Activated CD4-positive, alpha-beta T cell treated with anti-CD3 and anti-CD28 coated beads for 24 hours (primary cell): ENCODE results near the gene TUBAL3.
"Not testable (repeated sequence)": the region's sequence is repeated elsewhere in the genome, so short reads cannot be mapped to it uniquely, and the experiment has no call there.

Source experiments
- DNase-seq, 2 donors: peaks; one replicate each; pipeline ENCODE4 v3.0.0-alpha.2; 2020; ENCODE audit warnings: low read depth in 2 of 2

TUBAL3 gene

DNA sequence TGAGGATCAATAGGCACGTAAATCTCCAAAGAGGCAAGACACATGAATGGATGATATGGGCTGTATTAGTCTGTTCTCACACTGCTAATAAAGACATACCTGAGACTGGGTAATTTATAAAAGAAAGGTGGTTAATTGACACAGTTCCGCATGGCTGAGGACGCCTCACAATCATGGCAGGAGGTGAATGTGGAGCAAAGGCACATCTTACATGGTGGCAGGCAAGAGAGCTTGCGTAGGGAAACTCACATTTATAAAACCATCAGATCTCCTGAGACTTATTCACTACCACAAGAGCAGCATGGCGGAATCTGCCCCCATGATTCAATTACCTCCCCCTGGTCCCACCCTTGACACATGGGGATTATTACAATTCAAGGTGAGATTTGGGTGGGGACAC, 25.4 kb downstream of the TUBAL3 start:
- DNase-seq = not testable (repeated sequence)

DNA sequence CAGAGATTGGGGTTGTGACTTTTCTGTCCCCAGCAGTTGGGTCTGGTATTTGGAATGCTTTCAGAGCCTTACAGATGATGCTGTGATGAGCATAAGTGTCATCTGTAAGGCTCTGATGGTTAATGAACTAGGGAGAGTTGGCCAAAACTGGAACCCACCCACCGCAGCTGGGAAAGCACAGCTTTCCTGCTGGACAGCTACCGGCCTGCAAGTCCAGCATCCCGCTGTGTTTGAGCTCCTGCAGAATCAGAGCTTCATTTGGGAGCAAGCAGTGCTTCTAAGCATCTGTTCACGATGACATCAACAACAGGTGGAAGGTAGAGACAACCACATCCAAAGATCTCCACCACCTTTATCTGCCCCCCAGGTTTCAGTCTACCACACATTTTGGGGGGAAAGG, 28.2 kb downstream of the TUBAL3 start:
- DNase-seq = no peak

DNA sequence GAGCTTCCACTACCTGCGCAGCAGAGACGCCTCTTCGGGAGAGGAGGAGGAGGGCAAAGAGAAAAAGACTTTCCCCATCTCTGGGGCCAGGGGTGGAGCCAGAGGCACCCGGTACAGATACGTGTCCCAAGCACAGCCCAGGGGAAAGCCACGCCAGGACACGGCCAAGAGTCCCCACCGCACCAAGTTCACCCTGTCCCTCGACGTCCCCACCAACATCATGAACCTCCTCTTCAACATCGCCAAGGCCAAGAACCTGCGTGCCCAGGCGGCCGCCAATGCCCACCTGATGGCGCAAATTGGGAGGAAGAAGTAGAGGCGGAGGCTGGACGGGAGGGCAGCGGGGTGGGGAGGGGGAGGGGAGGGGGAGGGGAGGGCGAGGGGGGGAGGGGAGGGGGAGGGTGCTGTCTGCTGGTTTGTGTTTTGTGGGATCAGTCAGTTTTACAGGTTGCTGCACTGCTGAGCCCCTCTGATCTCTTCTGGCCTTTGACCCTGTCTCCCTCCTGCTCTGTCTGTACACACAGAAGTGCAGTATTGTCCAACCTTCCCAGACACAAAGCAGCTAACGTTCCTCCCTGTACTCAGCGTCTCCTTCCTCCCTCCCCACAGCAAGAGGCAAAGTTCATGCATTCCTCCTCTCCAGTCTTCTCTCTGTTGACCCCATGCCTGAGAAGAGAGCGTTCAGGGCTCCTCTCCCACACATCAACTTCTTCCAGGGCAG, 30.6 kb downstream of the TUBAL3 start:
- no peak for DNase-seq

DNA sequence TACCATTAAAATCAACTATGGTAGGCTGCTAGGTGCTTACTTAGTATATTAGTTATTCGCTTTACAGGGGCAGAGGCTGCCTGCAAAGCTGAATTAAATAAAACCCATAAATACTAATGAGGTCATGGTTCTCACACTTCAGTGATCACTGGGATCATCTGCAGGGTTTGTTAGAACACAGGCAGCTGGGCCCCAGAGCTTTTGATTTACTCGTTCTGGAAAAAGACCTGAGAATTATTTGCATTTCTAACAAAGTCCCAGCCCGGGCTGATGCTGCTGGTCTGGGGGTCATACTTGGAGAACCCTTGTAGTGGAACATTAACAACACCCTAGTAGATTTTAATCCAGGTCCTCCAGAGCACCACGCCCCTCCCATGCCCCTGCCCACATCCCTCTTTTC, 31.3 kb downstream of the TUBAL3 start:
- no peak for DNase-seq

- no peak for DNase-seq
Observed at GRCh38 chr10:5370493-5371352, 33.9 kb downstream of the TUBAL3 start.

DNA sequence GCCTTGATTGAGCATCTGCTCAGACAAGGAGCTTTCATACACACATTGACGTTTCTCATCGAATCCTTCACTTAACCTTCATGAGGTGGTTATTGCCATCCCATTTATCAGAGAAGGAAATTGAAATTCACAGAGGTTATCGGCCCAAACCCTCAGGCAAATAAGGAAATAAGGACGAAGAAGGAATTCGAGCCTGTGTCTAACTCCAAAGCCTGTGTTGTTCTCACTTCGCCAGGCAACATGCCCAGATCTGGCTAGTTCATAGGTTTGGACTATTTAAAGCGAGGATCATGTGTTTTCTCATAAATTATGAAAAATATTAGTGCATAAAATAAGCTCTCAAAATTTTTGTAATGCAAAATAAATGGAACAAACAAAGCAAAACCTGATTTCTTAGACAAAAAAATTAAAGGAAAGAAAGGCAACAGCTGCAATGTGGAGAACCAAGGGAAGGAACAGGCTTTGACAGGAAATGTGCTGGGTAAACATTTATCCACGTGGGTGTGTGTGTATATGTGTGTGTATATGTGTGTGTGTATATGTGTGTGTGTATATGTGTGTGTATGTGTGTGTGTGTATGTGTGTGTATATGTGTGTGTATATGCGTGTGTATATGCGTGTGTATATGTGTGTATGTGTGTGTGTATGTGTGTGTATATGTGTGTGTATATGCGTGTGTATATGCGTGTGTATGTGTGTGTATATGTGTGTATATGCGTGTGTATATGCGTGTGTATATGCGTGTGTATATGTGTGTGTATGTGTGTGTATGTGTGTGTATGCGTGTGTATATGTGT, 35.1 kb downstream of the TUBAL3 start:
- DNase-seq = no peak

DNA sequence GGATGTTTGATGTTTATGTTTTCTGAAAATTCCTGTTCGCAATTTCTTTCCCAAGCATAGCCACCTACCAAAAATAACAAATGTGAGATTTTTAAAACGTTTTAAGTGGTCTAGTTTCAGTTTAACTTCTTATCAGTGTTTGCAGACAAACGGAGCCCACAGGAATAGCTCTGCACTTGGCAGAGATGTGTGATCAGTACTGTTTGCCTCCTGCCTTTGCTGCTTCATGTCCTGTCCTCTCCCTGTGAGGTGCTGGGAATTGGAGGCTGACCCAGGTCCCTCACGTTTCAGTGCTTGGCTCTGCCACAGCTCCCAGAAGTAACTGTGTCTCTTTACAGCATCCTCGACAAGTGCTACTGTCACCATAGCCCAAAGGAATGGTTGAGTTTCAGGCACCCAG, 38.7 kb downstream of the TUBAL3 start:
- DNase-seq = no peak

DNA sequence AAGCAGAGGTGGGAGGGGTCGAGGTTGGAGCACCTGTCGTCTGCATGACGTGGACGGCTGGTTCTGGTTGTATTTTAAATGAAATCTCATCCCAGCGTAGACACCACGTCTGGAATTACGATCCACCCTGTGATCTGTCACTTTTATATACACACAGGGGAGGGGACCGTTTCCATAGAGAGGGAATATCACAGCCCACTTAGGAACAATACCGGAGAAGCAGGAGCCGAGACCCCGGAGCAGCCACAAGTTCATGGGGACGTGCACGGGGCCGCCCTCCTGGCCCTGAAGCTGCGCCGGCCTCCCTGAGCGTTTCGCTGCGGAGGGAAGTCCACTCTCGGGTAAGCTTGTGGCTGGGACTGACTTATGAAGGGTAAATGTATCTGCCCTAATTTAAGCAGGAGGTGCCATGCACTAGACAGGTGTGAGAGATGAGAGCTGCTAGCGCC, 39.7 kb downstream of the TUBAL3 start, which contains the start of gene UCN3:
Gene UCN3 (plus strand): TSS at position 77 of the 449 bp plus-strand sequence. CDS start 8,755 bp downstream, outside the sequence.
- DNase-seq = no peak

GRCh38 chr10:5364374-5364773, 40.3 kb downstream of the TUBAL3 start:
- DNase-seq = no peak

GRCh38 chr10:5362873-5363272, 41.8 kb downstream of the TUBAL3 start:
- no peak for DNase-seq

DNA sequence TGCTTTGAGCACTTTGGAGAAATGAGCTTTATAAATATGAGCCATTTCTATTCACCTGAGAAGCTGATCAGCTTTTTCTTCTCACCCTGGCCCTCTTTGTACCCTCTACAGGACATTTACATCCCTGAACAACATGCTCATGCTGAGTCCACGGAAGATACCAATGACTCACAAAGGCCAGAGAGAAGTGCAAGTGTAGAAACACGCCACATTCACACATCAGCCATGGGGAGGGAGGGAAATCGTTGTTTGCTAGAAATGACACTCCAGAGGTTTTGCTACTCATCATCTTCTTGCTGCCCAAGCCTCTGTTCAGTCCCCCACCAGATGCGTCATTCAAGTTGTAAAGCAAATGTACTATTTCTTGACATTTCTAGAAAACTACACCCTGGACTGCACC, 42.7 kb downstream of the TUBAL3 start:
- no peak for DNase-seq

- no peak for DNase-seq
Observed at GRCh38 chr10:5360318-5360915, 44.2 kb downstream of the TUBAL3 start.

DNA sequence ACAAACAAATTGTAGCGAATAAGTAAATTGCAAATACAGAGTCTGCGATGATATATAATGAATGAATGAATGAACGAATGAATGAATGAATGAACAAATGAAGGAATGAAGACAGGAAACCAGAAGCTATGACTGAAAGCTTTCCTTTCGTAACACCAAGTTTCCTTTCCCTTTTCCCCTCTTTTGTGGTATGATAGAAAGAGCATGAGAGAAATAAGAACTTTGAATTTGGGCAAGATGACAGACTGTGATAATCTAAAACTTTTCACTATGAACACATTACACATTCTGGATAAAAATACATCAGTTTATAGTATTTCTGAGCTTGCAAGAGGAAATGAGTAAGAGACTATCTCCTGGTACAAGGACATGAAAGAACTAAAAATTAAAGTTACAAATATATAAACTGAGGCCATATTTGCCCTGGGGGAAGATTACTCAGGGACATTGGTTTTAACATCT, 48.3 kb downstream of the TUBAL3 start:
- no peak for DNase-seq

- DNase-seq = no peak
Observed at GRCh38 chr10:5355594-5356301, 48.9 kb downstream of the TUBAL3 start.

DNA sequence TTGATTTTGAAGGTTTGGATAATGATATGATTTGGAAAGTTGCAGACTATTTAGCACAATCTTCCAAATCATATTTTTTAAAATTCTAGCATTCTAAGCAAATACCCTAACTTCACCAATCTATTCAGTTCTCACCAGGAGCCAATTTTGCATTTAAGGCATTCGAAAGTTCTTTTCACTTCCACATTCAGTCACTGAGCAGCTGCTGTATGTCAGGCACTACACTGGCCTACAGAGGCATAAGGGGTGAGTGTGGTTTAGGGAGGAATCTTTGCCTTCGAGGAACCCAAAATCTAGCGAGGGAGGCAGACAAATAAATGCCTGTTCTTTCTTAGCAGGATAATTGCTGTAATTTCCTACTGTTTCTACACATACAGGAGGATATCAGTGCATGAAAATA, 50.6 kb downstream of the TUBAL3 start:
- DNase-seq = no peak

- DNase-seq = no peak
Observed at GRCh38 chr10:5349362-5349761, 55.3 kb downstream of the TUBAL3 start.

GRCh38 chr10:5346881-5347280, 57.7 kb downstream of the TUBAL3 start:
- DNase-seq = no peak

DNA sequence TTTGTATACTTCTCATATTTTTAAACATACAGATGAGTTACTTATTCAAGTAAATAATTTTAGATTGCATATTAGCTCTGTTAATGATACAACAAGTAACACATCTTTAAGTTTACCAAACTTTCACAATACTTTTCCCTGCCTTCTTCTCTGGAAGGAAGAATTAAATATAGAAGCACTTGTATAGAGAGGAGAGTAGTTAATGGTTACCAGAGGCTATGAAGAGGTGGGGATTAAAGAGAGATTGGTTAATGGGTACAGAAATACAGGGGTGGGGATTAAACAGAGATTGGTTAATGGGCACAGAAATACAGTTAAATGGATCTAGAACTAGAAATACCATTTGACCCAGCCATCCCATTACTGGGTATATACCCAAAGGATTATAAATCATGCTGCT, 59.9 kb downstream of the TUBAL3 start:
- no peak for DNase-seq

- no peak for DNase-seq
Observed at GRCh38 chr10:5343979-5344378, 60.6 kb downstream of the TUBAL3 start.

- DNase-seq = no peak
Observed at GRCh38 chr10:5343561-5343960, 61.1 kb downstream of the TUBAL3 start.
